ENCODE results near the gene NANOS3.

NANOS3 gene

GRCh38 chr19:13872339-13872694 lies 4.6 kb upstream of the NANOS3 start:
- Histone ChIP-seq H3K4me3 (ENCODE audit: low read length in 2 of 2) (peak overlapping the region in 1 of 2 donors; percentile 25), H3K18ac (ENCODE audit: low read length) (peak overlapping the region; percentile 80), H2BK15ac (ENCODE audit: low read length) (no peak overlapping the region), H3K27me3 (ENCODE audit: control insufficient read depth in 3 of 3, insufficient read depth in 3 of 3, low read depth in 1 of 3, low read length in 3 of 3) (peaks cover 0 to 21% (median 12%) of the 10 kb centered on the region in 3 experiments), H2BK12ac (ENCODE audit: low read length) (no peak overlapping the region), H3K9ac (ENCODE audit: low read depth, low read length, poor library complexity) (peak overlapping the region; percentile 36), H3K14ac (ENCODE audit: low read length) (no peak overlapping the region), H3K4me2 (ENCODE audit: insufficient read depth, low read length, poor library complexity, severe bottlenecking) (peak overlapping the region; percentile 65), H3K4ac (ENCODE audit: low read length) (no peak overlapping the region), H3K79me1 (ENCODE audit: low read depth, low read length) (no peaks in the 10 kb centered on the region), H4K8ac (ENCODE audit: low read depth, low read length) (no peak overlapping the region), H4K91ac (ENCODE audit: low read depth, low read length, poor library complexity) (no peak overlapping the region), H2AFZ (ENCODE audit: low read length) (peak overlapping the region; percentile 92), H3K27ac (replicated peaks; ENCODE audit: low read length) (peak overlapping the region; percentile 3), H2BK120ac (ENCODE audit: low read depth, low read length) (no peak overlapping the region), H2BK5ac (ENCODE audit: low read length) (no peak overlapping the region), H3K4me1 (ENCODE audit: control insufficient read depth in 2 of 2, insufficient read depth in 1 of 2, low read depth in 1 of 2, low read length in 2 of 2) (peaks cover 7% of the 10 kb centered on the region in 2 donors), H3K36me3 (replicated peaks in 1 of 2; ENCODE audit: control insufficient read depth in 2 of 2, insufficient read depth in 2 of 2, low read length in 2 of 2) (no peaks in the 10 kb centered on the region), H2AK5ac (ENCODE audit: low read depth, low read length) (peak overlapping the region; percentile 73), H3K23ac (ENCODE audit: low read depth, low read length, poor library complexity) (peak overlapping the region; percentile 74), H3K9me3 (replicated peaks in 1 of 2; ENCODE audit: control insufficient read depth in 2 of 2, insufficient read depth in 1 of 2, low read depth in 1 of 2, low read length in 2 of 2) (no peaks in the 10 kb centered on the region)
- WGBS, 2 donors (ENCODE audit: extremely low coverage in 2 of 2, insufficient read length in 2 of 2, insufficient replicate concordance in 1 of 2): no CpG with 5 or more reads among the region's 5 CpGs
- no peak for DNase-seq (ENCODE audit: low spot score)

DNA sequence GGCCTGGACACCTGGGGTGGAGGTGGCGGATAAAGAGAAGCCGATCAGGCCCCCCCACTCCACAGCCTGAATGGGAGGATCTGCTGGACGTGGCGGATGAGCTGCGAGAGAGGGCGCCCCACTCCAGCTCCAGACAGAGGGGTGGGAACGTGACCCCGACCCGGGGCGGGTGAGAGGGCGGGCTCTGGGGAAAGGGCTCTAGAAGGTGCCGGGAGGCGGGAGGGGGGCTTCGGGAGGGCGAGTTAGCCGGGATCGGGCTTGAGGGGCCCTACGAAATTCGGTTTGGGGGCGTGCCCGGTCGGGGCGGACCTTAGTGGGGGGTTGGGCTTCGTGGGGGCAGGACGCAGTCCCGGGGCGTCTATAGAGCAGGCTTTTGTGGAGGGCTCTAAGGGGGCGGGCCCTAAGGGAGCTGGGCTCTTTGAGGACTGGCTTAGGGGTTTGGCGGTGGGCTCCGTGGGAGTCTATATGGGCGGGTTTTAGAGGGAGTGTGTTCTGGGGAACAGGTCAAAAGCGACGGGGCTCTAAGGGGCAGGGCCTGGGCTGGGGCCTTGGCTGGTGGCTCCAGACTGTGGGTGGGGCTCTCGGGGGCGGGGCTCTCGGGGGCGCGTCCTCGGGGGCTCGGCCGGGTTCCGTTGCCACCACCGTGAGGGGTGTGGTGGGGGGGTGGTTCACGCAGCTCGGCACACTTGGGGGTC lies 4.1 kb upstream of the NANOS3 start:
- Histone ChIP-seq H2BK15ac (ENCODE audit: low read length) (peak overlapping the region; percentile 76), H4K8ac (ENCODE audit: low read depth, low read length) (no peak overlapping the region), H3K79me1 (ENCODE audit: low read depth, low read length) (no peaks in the 10 kb centered on the region), H3K9ac (ENCODE audit: low read depth, low read length, poor library complexity) (no peak overlapping the region), H3K14ac (ENCODE audit: low read length) (no peak overlapping the region), H3K27ac (replicated peaks; ENCODE audit: low read length) (peak overlapping the region; percentile 3), H3K23ac (ENCODE audit: low read depth, low read length, poor library complexity) (peak overlapping the region; percentile 74), H4K91ac (ENCODE audit: low read depth, low read length, poor library complexity) (no peak overlapping the region), H3K4ac (ENCODE audit: low read length) (no peak overlapping the region), H3K4me2 (ENCODE audit: insufficient read depth, low read length, poor library complexity, severe bottlenecking) (peak overlapping the region; percentile 65), H3K27me3 (ENCODE audit: control insufficient read depth in 3 of 3, insufficient read depth in 3 of 3, low read depth in 1 of 3, low read length in 3 of 3) (peaks cover 0 to 16% (median 7%) of the 10 kb centered on the region in 3 experiments), H3K9me3 (replicated peaks in 1 of 2; ENCODE audit: control insufficient read depth in 2 of 2, insufficient read depth in 1 of 2, low read depth in 1 of 2, low read length in 2 of 2) (no peaks in the 10 kb centered on the region), H2AFZ (ENCODE audit: low read length) (peak overlapping the region; percentile 92), H3K4me3 (ENCODE audit: low read length in 2 of 2) (peak overlapping the region; percentile 25 to 62), H3K18ac (ENCODE audit: low read length) (peak overlapping the region; percentile 92), H2BK120ac (ENCODE audit: low read depth, low read length) (no peak overlapping the region), H2BK5ac (ENCODE audit: low read length) (no peak overlapping the region), H3K4me1 (ENCODE audit: control insufficient read depth in 2 of 2, insufficient read depth in 1 of 2, low read depth in 1 of 2, low read length in 2 of 2) (peaks cover 7% of the 10 kb centered on the region in 2 donors), H2AK5ac (ENCODE audit: low read depth, low read length) (peak overlapping the region; percentile 92), H2BK12ac (ENCODE audit: low read length) (no peak overlapping the region), H3K36me3 (replicated peaks in 1 of 2; ENCODE audit: control insufficient read depth in 2 of 2, insufficient read depth in 2 of 2, low read length in 2 of 2) (no peaks in the 10 kb centered on the region)
- WGBS, 2 donors (ENCODE audit: extremely low coverage in 2 of 2, insufficient read length in 2 of 2, insufficient replicate concordance in 1 of 2): no CpG with 5 or more reads among the region's 45 CpGs
- peak; percentile 75 for DNase-seq (ENCODE audit: low spot score)

- no peak overlapping the region for H2BK12ac ChIP-seq (ENCODE audit: low read length)
- DNase-seq (ENCODE audit: low spot score): no peak
- H2AFZ ChIP-seq (ENCODE audit: low read length): no peak overlapping the region
- H2BK120ac ChIP-seq (ENCODE audit: low read depth, low read length): no peak overlapping the region
- no peak overlapping the region for H4K8ac ChIP-seq (ENCODE audit: low read depth, low read length)
- H3K27ac ChIP-seq (replicated peaks; ENCODE audit: low read length): no peak overlapping the region
- H2AK5ac ChIP-seq (ENCODE audit: low read depth, low read length): peak overlapping the region; percentile 92
- H3K4me2 ChIP-seq (ENCODE audit: insufficient read depth, low read length, poor library complexity, severe bottlenecking): no peak overlapping the region
- peak overlapping the region; percentile 76 for H2BK15ac ChIP-seq (ENCODE audit: low read length)
- no peak overlapping the region for H3K4me3 ChIP-seq (ENCODE audit: low read length in 2 of 2)
- no peak overlapping the region for H3K9ac ChIP-seq (ENCODE audit: low read depth, low read length, poor library complexity)
- H3K9me3 ChIP-seq (replicated peaks in 1 of 2; ENCODE audit: control insufficient read depth in 2 of 2, insufficient read depth in 1 of 2, low read depth in 1 of 2, low read length in 2 of 2): no peaks in the 10 kb centered on the region
- H3K79me1 ChIP-seq (ENCODE audit: low read depth, low read length): no peaks in the 10 kb centered on the region
- H2BK5ac ChIP-seq (ENCODE audit: low read length): no peak overlapping the region
- H3K36me3 ChIP-seq (replicated peaks in 1 of 2; ENCODE audit: control insufficient read depth in 2 of 2, insufficient read depth in 2 of 2, low read length in 2 of 2): no peaks in the 10 kb centered on the region
- peaks cover 7% of the 10 kb centered on the region in 2 donors for H3K4me1 ChIP-seq (ENCODE audit: control insufficient read depth in 2 of 2, insufficient read depth in 1 of 2, low read depth in 1 of 2, low read length in 2 of 2)
- peak overlapping the region; percentile 6 for H3K23ac ChIP-seq (ENCODE audit: low read depth, low read length, poor library complexity)
- peaks cover 0 to 10% (median 3%) of the 10 kb centered on the region in 3 experiments for H3K27me3 ChIP-seq (ENCODE audit: control insufficient read depth in 3 of 3, insufficient read depth in 3 of 3, low read depth in 1 of 3, low read length in 3 of 3)
- H3K18ac ChIP-seq (ENCODE audit: low read length): peak overlapping the region; percentile 45
- H3K14ac ChIP-seq (ENCODE audit: low read length): no peak overlapping the region
- WGBS, 2 donors (ENCODE audit: extremely low coverage in 2 of 2, insufficient read length in 2 of 2, insufficient replicate concordance in 1 of 2): no CpG with 5 or more reads among the region's 35 CpGs
- H3K4ac ChIP-seq (ENCODE audit: low read length): no peak overlapping the region
- H4K91ac ChIP-seq (ENCODE audit: low read depth, low read length, poor library complexity): peak overlapping the region; percentile 46
Measured at GRCh38 chr19:13873834-13874515, 3.0 kb upstream of the NANOS3 start.

- H3K4ac ChIP-seq (ENCODE audit: low read length): no peak overlapping the region
- no peak for DNase-seq (ENCODE audit: low spot score)
- no peak overlapping the region for H3K14ac ChIP-seq (ENCODE audit: low read length)
- H3K4me1 ChIP-seq (ENCODE audit: control insufficient read depth in 2 of 2, insufficient read depth in 1 of 2, low read depth in 1 of 2, low read length in 2 of 2): peaks cover 13% of the 10 kb centered on the region in 2 donors
- H3K23ac ChIP-seq (ENCODE audit: low read depth, low read length, poor library complexity): no peak overlapping the region
- no peak overlapping the region for H3K9ac ChIP-seq (ENCODE audit: low read depth, low read length, poor library complexity)
- H2BK120ac ChIP-seq (ENCODE audit: low read depth, low read length): no peak overlapping the region
- H3K4me2 ChIP-seq (ENCODE audit: insufficient read depth, low read length, poor library complexity, severe bottlenecking): no peak overlapping the region
- no peak overlapping the region for H2AFZ ChIP-seq (ENCODE audit: low read length)
- no peak overlapping the region for H3K27ac ChIP-seq (replicated peaks; ENCODE audit: low read length)
- no peaks in the 10 kb centered on the region for H3K36me3 ChIP-seq (replicated peaks in 1 of 2; ENCODE audit: control insufficient read depth in 2 of 2, insufficient read depth in 2 of 2, low read length in 2 of 2)
- no peaks in the 10 kb centered on the region for H3K79me1 ChIP-seq (ENCODE audit: low read depth, low read length)
- no peak overlapping the region for H2AK5ac ChIP-seq (ENCODE audit: low read depth, low read length)
- no peak overlapping the region for H4K91ac ChIP-seq (ENCODE audit: low read depth, low read length, poor library complexity)
- H3K4me3 ChIP-seq (ENCODE audit: low read length in 2 of 2): no peak overlapping the region
- H3K9me3 ChIP-seq (replicated peaks in 1 of 2; ENCODE audit: control insufficient read depth in 2 of 2, insufficient read depth in 1 of 2, low read depth in 1 of 2, low read length in 2 of 2): no peaks in the 10 kb centered on the region
- H2BK5ac ChIP-seq (ENCODE audit: low read length): no peak overlapping the region
- H2BK12ac ChIP-seq (ENCODE audit: low read length): no peak overlapping the region
- no CpG with 5 or more reads among the region's 5 CpGs for WGBS, 2 donors (ENCODE audit: extremely low coverage in 2 of 2, insufficient read length in 2 of 2, insufficient replicate concordance in 1 of 2)
- peaks cover 0 to 6% (median 3%) of the 10 kb centered on the region in 3 experiments for H3K27me3 ChIP-seq (ENCODE audit: control insufficient read depth in 3 of 3, insufficient read depth in 3 of 3, low read depth in 1 of 3, low read length in 3 of 3)
- no peak overlapping the region for H2BK15ac ChIP-seq (ENCODE audit: low read length)
- no peak overlapping the region for H3K18ac ChIP-seq (ENCODE audit: low read length)
- no peak overlapping the region for H4K8ac ChIP-seq (ENCODE audit: low read depth, low read length)
Measured at GRCh38 chr19:13875824-13876223, 1.1 kb upstream of the NANOS3 start.

Measured in neuronal stem cell (in vitro differentiated cells).